Measurements from ENCODE around the gene TPSD1. TPM values are rescaled to one million over a fixed set of nuclear protein-coding genes. Genes with fewer than 3 reads are reported as not detected.
A peak's percentile ranks its signal among the peaks of the same experiment; 100 is the strongest.

Gene TPSD1
- total and polyA plus RNA-seq, 9 of the 15 experiments (the other 6 are each of a cell fraction or from before 2014, with no cell fraction given) = not detected

DNA sequence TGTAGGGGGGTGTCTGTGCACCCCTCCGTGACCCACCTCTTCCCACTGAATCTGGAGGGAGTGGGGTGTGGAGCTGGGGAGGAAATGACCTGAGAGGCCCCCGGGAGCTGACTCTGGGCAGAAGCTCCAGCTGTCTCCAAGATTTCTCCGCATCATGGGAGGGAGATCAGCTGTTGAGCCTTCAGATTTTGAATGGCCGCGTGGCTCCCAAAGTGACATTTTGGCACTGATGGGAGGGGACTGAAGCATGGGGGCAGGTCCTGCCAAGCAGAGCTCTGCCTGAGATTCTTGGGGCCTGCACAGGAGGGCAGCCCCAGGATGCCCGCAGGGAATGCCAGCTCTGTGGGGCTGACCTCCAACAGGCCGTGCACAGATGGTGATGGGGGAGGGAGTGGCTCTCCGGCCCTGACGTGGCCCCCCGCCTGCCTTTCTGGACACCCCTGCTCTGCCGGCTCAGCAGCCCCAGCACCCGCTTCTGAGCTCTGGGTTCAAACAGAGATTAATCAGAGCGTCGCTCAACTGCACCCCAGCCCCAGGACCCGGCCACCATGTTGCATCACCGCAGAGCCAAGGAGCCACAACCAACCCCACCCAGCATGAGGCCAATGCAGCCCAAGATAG, 28.2 kb downstream of the TPSD1 start:
- Histone ChIP-seq H3K27me3 (ENCODE audit: control insufficient read depth in 2 of 2, insufficient read depth in 2 of 2, low read length in 2 of 2) (peaks cover 47 to 83% of the 10 kb centered on the region in 2 experiments), H3K4me2 (ENCODE audit: insufficient read depth, low read length) (no peak overlapping the region), H3K9me3 (replicated peaks; ENCODE audit: control insufficient read depth, insufficient read depth, low read depth, low read length) (no peaks in the 10 kb centered on the region), H3K9ac (ENCODE audit: insufficient read depth in 1 of 2, low read depth in 2 of 2, low read length in 2 of 2) (no peak overlapping the region; a peak in 1 of 4 replicates), H3K79me2 (ENCODE audit: control insufficient read depth, insufficient read depth, low read length) (no peaks in the 10 kb centered on the region), H2AFZ (ENCODE audit: low read depth, low read length) (no peak overlapping the region), H3K4me3 (no peak overlapping the region), H3K9me1 (ENCODE audit: control insufficient read depth, insufficient read depth, low read length) (no peaks in the 10 kb centered on the region), H4K20me1 (replicated peaks; ENCODE audit: control insufficient read depth, insufficient read depth, low read length) (0 out of 2 replicates have a peak, but pooled peaks cover 3% of the 10 kb centered on the region), H3K4me1 (replicated peaks in 1 of 2; ENCODE audit: control insufficient read depth in 2 of 2, insufficient read depth in 2 of 2, low read length in 2 of 2) (peaks cover 0 to 62% of the 10 kb centered on the region in 2 experiments; a peak in 3 of 5 replicates), H3K36me3 (ENCODE audit: control insufficient read depth, insufficient read depth, low read length) (no peaks in the 10 kb centered on the region), H3K27ac (ENCODE audit: extremely low read depth, low read depth, low read length) (no peak overlapping the region)
- BruUV-seq (replicated peaks) = no TSS peak
- ChIA-PET CTCF (ENCODE audit: low intra/inter-chr PET ratio) (no interaction called here), POLR2A (interaction anchor here (0.5 to 1.2 kb wide), 5 partner anchors 9 to 1851 kb away, joined by 3 read pairs; partner anchors contain the start of gene ZNF213)
- ATAC-seq (no peak), DNase-seq (ENCODE audit: extremely low read depth in 1 of 4, low spot score in 3 of 4) (no peak), FAIRE-seq (no peak)
- TF ChIP-seq, protein P1, sequence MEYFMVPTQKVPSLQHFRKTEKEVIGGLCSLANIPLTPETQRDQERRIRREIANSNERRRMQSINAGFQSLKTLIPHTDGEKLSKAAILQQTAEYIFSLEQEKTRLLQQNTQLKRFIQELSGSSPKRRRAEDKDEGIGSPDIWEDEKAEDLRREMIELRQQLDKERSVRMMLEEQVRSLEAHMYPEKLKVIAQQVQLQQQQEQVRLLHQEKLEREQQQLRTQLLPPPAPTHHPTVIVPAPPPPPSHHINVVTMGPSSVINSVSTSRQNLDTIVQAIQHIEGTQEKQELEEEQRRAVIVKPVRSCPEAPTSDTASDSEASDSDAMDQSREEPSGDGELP (CRISPR knock-in tag; IDR thresholded peaks at IDR 0.05; ENCODE audit: borderline replicate concordance) = peak; percentile 74
- no peak for TF ChIP-seq ZNF436 (CRISPR knock-in tag; IDR thresholded peaks at IDR 0.05)
- in situ Hi-C loops (cut with MboI) (no loop called here), intact Hi-C loops (cut with micrococcal nuclease) (no loop called here)
- WGBS (ENCODE audit: insufficient coverage, low coverage, missing lambda C conversion rate) = 5% methylated on average over 11 of the region's 16 CpGs
